GM21825 (cell line): Measurements from ENCODE around the gene AOC3.
"Not testable (repeated sequence)": the region's sequence is repeated elsewhere in the genome, so short reads cannot be mapped to it uniquely, and the experiment has no call there.

ENCODE experiments used
- ATAC-seq: cut with Tn5 transposase; IDR thresholded peaks from one replicate; pipeline ENCODE4 v1.9.1; 2021; ENCODE audit warnings: mild to moderate bottlenecking, moderate library complexity; ENCODE audit not compliant: unreplicated experiment

AOC3 gene

DNA sequence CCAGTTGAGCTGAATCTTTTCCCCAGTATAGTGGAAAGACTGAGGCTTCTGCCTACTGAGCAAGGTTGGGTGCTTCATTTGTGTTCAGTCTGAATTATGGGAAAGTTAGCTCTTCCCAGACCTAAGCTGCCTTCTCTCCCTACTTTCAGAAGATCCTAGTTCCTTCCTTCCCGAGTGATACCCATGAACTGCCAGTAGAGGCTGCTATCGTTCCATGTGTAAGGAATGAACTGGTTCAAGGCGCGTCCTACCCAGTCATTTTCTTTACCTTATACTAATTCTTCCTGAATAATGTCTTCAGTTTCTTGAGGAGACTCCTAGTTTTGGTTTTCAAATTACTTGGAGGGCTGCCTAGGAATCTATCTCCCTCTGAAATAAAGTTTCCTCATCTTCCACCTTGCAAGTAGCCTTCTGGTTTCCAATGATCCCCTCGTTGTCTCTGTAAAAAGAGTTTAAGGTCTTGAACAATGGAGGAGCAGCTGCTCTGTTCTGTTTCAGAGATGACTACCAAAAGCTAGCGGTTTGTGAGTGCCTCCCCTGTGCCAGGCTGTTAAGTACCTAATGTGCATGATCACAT, 7.6 kb upstream of the AOC3 start:
- no peak for ATAC-seq

DNA sequence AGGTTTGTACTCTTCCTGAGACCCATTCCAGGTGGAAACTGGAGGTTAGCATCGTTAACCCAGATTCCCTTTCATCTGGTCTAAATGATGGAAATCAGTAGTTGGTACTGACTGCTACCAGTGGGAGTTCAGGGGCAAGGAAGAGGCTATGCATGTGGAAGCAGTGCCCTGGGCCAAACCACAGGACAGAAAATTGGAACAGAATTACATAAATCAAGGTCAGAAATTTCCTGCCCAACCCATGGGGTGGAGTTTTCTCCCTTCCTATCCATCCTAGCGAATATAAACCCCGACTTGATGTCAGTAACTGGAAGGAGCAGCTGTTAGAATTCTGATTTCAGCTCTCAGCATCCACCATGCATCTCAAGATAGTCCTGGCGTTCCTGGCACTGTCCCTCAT, 6.7 kb upstream of the AOC3 start, which contains the start of gene AOC2:
Gene AOC2 (plus strand): TSS at position 310 of the 400 bp plus-strand sequence. CDS start 47 bp downstream, at position 357.
- ATAC-seq, result no peak

DNA sequence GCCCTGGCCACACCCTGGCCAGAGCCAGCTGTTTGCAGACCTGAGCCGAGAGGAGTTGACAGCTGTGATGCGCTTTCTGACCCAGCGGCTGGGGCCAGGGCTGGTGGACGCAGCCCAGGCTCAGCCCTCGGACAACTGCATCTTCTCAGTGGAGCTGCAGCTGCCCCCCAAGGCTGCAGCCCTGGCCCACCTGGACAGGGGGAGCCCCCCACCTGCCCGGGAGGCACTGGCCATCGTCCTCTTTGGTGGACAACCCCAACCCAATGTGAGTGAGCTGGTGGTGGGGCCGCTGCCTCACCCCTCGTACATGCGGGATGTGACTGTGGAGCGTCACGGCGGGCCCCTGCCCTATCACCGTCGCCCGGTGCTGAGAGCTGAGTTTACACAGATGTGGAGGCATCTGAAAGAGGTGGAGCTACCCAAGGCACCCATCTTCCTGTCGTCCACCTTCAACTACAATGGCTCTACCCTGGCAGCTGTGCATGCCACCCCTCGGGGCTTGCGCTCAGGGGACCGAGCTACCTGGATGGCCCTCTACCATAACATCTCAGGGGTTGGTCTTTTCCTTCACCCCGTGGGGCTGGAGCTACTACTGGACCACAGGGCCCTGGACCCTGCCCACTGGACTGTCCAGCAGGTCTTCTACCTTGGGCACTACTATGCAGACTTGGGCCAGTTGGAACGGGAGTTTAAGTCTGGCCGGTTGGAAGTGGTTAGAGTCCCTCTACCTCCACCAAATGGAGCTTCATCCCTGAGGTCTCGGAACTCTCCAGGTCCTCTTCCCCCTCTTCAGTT, 6.0 kb upstream of the AOC3 start:
- ATAC-seq, result no peak

DNA sequence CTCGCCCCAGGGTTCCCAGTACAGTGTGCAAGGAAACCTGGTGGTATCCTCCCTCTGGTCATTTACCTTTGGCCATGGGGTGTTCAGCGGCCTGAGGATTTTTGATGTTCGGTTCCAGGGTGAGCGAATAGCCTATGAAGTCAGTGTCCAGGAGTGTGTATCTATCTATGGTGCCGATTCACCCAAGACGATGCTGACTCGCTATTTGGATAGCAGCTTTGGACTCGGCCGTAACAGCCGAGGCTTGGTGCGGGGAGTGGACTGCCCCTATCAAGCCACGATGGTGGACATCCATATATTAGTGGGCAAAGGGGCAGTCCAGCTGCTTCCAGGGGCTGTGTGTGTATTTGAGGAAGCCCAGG, 5.5 kb upstream of the AOC3 start:
- no peak for ATAC-seq

DNA sequence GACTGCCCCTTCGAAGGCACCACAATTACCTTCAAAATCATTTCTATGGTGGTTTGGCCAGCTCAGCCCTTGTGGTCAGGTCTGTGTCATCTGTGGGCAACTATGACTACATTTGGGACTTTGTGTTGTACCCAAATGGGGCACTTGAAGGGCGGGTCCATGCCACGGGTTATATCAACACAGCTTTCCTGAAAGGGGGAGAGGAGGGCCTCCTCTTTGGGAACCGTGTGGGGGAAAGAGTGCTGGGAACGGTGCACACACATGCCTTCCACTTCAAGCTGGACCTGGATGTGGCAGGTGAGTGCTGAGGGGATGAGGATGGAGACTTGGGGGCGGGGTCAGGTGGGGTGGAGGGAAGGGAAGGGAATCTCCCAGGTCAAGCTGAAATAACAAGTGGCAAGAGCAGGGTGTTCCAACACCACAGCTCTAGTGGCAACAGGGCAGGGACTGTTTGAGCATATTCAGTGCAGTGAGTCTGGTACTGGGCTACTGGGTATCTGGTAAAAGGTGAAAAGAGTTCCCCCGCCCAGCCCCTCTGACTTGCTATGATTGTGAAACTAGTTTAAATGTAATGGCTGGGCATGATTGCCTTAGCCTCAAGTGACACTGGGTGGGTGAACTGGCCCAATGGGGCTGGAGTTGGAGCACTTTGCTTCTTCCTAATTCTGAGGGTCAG, 4.9 kb upstream of the AOC3 start:
- no peak for ATAC-seq

DNA sequence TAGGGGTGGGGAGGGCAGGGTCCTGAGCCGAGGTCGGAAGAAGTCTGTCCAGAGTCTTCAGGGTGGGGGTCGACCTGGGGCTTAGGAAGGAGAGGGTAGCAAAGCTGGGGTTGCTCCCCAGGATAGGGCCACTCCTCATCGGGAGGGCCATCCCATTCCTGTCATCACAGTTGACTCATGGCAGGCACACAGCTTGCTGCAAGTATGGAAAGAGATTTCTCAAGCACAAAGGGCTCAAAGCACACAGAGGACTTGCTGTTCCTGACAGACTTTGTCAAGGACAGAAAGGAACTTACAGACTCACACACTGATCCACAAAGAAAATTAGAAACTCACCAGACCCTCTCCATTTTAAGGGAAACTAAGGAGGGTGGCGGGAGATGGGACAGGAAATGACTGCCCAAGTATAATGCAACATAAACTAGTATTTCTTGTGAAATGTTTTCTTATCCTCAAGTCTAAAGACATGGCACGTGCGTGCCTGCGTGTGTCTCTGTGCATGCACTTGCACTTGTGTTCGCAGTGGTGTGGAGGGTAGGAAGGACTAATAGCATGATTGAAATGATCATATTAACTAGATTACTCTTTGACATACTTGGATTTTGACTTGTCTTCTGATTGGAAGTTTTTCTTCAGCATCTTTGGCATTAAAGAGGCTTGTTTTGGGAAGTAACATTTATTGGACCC, 4.3 kb upstream of the AOC3 start:
- no peak for ATAC-seq

DNA sequence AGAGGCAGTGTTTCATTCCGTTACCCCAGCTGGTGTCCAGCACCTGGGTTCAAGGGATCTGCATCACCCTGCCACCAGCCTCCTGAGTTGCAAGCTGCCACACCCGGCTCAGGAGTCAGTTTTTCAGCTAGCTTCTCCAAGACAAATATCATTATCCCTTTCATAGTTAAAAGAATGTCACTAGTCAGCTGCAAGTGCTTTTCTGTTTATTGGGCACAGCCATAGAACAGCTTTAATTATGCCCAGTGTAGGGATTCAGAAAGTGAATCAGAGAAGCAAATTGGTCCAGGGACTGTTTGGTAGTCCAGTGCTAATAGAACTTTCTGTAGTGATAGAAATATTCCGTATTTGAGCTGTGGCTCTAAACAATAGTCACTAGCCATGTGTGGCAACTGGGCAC, 2.9 kb upstream of the AOC3 start:
- ATAC-seq, result no peak

DNA sequence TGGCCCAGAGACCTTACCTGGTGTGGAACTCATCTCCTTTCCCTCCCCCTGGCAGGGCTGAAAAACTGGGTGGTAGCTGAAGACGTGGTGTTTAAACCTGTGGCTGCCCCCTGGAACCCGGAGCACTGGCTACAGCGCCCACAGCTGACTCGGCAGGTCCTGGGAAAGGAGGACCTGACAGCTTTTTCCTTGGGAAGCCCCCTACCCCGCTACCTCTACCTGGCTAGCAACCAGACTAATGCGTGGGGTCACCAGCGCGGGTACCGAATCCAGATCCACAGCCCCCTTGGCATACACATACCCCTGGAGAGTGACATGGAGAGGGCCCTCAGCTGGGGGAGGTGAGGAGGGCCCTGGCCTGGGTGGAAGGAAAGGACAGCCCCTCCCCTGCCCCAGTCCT, 2.0 kb upstream of the AOC3 start:
- ATAC-seq, result no peak

DNA sequence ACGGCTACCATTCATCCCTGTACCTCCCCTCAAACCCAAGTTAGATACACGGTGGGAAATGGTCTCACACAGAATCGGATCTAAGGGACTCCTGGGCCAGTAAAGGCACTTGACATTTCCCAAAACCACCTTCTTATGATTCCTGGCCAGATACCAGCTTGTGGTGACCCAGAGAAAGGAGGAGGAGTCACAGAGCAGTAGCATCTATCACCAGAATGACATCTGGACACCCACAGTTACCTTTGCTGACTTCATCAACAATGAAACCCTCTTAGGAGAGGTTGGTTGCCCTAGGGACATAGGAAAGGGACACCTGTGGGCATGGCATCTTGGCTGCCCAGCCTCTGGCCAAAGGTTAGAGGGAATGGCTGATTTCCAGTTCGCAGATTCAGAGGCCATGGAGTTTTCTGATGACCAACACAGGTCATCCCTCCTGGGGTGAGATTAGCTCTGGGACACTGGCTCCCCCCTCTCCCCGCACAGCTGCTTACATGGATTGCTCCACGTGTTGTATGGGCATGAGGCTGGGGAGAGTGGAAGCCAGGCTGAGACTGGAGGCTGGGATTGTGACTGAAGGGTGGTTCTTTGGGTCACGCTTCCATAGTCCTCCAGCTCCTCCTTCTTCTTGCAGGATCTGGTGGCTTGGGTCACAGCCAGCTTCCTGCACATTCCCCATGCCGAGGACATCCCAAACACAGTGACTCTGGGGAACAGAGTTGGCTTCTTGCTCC, 1.4 kb upstream of the AOC3 start:
- ATAC-seq, result no peak

DNA sequence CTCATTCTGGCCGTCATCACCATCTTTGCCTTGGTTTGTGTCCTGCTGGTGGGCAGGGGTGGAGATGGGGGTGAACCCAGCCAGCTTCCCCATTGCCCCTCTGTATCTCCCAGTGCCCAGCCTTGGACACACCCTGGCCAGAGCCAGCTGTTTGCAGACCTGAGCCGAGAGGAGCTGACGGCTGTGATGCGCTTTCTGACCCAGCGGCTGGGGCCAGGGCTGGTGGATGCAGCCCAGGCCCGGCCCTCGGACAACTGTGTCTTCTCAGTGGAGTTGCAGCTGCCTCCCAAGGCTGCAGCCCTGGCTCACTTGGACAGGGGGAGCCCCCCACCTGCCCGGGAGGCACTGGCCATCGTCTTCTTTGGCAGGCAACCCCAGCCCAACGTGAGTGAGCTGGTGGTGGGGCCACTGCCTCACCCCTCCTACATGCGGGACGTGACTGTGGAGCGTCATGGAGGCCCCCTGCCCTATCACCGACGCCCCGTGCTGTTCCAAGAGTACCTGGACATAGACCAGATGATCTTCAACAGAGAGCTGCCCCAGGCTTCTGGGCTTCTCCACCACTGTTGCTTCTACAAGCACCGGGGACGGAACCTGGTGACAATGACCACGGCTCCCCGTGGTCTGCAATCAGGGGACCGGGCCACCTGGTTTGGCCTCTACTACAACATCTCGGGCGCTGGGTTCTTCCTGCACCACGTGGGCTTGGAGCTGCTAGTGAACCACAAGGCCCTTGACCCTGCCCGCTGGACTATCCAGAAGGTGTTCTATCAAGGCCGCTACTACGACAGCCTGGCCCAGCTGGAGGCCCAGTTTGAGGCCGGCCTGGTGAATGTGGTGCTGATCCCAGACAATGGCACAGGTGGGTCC, 607 bp downstream of the AOC3 start:
- not testable (repeated sequence) for ATAC-seq

DNA sequence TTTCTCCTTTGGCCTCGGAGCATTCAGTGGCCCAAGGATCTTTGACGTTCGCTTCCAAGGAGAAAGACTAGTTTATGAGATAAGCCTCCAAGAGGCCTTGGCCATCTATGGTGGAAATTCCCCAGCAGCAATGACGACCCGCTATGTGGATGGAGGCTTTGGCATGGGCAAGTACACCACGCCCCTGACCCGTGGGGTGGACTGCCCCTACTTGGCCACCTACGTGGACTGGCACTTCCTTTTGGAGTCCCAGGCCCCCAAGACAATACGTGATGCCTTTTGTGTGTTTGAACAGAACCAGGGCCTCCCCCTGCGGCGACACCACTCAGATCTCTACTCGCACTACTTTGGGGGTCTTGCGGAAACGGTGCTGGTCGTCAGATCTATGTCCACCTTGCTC, 1.4 kb downstream of the AOC3 start:
- ATAC-seq, result no peak

DNA sequence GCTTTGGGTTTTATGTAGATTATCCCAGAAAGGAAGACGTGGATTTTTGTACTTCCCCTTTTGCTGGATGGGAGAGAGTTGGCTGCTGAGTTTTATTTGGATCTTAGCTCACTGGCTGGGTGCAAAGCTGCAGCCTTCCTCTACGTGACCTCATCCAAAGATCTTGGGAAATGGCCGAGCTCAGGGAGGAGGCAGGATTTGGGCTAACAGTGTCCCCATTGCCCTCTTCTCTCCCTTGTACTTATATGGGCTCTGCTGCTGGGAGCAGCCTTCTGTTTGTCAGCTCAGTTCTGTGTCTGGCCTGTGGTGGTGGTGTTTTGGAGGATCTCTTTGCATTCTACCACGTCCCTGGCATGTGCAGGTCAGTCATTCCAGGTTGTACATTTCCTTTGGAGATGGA, 2.0 kb downstream of the AOC3 start:
- no peak for ATAC-seq

DNA sequence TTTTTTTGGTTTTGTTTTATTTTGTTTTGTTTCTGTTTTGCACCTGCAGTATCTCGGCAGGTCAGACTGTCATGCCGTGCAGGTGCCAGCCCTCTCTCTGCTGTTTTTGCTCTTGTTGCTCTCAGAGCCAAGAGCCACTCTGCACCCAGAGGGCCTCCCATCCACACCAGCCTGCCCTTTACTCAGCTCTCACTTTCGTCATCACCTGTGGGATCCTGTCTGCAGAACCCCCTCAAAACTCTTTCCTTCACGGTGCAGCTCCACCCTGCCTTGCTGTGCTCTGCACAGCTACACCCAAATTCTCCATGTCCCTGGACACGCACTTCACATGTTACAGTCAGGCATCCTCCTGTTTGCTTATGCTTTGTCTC, 2.6 kb downstream of the AOC3 start:
- ATAC-seq, result no peak

DNA sequence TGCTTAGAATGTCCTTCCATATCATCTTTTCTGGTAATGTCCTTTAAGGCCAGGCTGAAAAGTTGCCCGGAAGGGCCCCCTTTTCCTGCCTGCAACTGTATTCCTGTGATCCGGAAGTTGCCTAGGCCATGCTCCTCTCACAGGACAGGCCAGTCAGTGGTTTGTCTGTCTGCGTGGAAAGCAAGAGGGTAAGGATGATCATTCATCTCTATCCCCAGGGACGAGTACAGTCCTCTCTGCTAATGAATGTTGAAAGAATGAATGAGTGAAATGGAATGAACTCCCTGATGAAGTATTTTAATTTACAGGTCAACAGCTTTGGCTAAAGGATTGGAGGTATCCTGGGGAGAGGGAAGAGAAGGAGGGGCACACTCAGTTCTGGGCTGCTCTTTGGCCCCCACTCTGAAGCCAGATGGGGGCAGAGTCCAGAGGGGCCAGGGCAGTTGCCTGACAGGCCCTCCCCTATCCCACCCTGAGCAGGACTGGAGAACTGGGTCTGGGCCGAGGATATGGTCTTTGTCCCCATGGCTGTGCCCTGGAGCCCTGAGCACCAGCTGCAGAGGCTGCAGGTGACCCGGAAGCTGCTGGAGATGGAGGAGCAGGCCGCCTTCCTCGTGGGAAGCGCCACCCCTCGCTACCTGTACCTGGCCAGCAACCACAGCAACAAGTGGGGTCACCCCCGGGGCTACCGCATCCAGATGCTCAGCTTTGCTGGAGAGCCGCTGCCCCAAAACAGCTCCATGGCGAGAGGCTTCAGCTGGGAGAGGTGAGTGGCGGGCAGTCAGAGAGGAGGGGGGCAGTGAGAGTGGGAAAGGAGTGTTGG, 3.2 kb downstream of the AOC3 start:
- ATAC-seq, result no peak

DNA sequence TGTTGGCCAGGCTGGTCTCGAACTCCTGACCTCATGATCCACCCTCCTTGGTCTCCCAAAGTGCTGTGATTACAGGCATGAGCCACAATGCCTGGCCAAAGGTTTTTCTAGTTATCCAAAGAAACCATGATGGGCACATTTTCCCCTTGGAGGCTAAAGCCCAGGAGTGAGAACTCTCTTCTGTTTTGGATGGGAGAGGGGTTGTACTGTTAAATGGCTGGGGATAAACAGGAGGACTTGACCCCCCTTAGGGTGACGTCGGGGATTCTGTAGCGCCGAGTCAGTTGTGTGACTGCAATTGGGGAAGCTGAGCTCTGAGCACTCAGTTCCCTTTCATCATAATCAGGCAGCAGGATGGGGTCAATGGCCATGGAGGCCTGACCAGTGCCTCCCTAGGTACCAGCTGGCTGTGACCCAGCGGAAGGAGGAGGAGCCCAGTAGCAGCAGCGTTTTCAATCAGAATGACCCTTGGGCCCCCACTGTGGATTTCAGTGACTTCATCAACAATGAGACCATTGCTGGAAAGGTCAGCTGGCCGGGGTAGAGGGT, 4.1 kb downstream of the AOC3 start:
- no peak for ATAC-seq

DNA sequence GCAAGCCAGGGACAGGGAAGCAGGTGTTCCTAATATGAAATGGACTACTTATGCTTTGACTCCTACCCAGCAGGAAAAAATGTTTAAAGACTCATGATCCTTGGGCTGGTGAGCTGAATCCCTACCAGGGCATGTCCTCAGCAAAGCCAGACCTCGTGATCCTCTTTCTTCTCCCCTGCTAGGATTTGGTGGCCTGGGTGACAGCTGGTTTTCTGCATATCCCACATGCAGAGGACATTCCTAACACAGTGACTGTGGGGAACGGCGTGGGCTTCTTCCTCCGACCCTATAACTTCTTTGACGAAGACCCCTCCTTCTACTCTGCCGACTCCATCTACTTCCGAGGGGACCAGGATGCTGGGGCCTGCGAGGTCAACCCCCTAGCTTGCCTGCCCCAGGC, 5.1 kb downstream of the AOC3 start:
- ATAC-seq, result not testable (repeated sequence)

DNA sequence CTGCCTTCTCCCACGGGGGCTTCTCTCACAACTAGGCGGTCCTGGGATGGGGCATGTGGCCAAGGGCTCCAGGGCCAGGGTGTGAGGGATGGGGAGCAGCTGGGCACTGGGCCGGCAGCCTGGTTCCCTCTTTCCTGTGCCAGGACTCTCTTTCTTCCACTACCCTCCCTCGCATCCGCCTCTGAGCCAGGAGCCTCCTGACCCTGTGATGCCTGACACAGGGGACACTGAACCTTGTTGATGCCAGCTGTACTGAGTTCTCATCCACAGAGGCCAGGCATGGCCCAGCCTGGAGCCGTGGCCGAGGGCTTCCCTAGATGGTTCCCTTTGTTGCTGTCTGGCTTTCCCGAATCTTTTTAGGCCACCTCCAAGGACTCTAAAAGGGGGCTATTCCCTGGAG, 5.5 kb downstream of the AOC3 start:
- ATAC-seq, result not testable (repeated sequence)

DNA sequence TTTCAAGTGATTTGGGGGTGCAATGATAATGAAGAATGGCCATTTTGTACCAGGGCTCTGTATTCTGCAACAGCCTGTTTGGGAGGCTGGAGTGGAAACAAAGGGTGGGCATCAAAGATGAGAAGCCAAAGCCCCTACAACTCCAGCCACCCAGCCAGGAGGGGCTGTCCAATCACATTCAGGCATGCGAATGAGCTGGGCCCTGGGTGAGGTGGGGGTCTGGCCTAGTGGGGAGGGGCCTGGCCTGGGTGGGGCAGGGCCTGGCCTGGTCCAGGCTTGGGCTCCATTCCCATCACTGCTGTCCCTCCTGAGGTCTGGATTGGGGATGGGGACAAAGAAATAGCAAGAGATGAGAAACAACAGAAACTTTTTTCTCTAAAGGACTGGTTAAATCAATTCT, 6.4 kb downstream of the AOC3 start:
- ATAC-seq, result no peak

DNA sequence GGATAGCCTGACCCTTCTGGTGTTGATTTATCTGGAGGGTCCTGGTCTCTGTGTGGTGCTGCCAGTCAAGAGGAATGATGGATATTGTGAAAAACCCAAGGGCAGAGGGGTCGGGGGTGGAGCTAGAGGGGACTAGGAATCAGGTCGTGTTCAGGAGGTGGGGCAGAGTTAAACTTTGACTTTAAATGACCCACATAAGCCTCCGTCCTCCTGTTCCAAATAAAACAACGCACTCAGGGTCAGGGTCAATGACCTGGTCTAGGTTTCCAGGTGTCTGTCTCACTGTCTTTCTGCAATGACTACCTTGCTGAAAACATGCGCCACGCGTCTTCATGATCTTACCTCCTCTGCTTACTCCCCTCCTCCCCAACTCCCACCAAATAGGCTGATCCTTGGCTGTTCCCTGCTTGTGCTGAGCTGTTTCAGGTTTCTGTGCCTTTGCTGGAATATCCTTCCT, 14.7 kb downstream of the AOC3 start:
- ATAC-seq, result no peak
